IMR-90 (cell line): ENCODE results near the gene ITPR2. TPM values are rescaled to one million over a fixed set of nuclear protein-coding genes. Genes with fewer than 3 reads are reported as not detected.

Source experiments
- ATAC-seq: fragments of 200-7000 bp; cut with Tn5 transposase; 2 replicates; pipeline ENCODE4 v1.9.1; 2020; ENCODE audit warnings: low read depth, mild to moderate bottlenecking, moderate library complexity
- BruUV-seq: library from RNA; stranded (reverse); fragments of 400-500 nt; replicated peaks from 2 replicates; lab custom pipeline; 2021; lab: Mats Ljungman, UMichigan
- CTCF ChIA-PET: fragments of 300-600 bp; formaldehyde crosslinking; extraction: SDS; loops from one replicate; lab custom pipeline; 2021; ENCODE audit warnings: antibody characterized with exemption; lab: Yijun Ruan, JAX
- POLR2A ChIA-PET: fragments of 300-600 bp; sonication (Branson Sonifier 250); formaldehyde crosslinking; loops from one replicate; lab custom pipeline; 2022; ENCODE audit warnings: antibody characterized with exemption; ENCODE audit not compliant: unreplicated experiment; lab: Charles Lee
- DNase-seq: peaks from one replicate; pipeline ENCODE4 v3.0.0; 2013
- H2AFZ ChIP-seq: replicated peaks from 2 replicates; pipeline ENCODE3; 2013; ENCODE audit warnings: low read length, mild to moderate bottlenecking; ENCODE audit not compliant: poor library complexity
- H2AK5ac ChIP-seq: 2 replicates; pipeline ENCODE4 v1.6.1; 2013; ENCODE audit warnings: low read depth, low read length, inconsistent platforms
- H2AK9ac ChIP-seq: replicated peaks from 2 replicates; pipeline ENCODE3; 2013; ENCODE audit warnings: mild to moderate bottlenecking, low read depth, low read length, moderate library complexity; ENCODE audit not compliant: poor library complexity
- H2BK120ac ChIP-seq: 2 replicates; pipeline ENCODE4 v1.6.1; 2013; ENCODE audit warnings: low read depth, low read length, inconsistent platforms
- H2BK15ac ChIP-seq: 3 replicates; pipeline ENCODE4 v1.6.1; 2013; ENCODE audit warnings: low read depth, low read length, inconsistent platforms
- H2BK20ac ChIP-seq: 2 replicates; pipeline ENCODE4 v1.6.1; 2013; ENCODE audit warnings: low read depth, mild to moderate bottlenecking, inconsistent platforms, low read length, moderate library complexity
- H2BK5ac ChIP-seq: 2 replicates; pipeline ENCODE4 v1.6.1; 2013; ENCODE audit warnings: mild to moderate bottlenecking, low read depth, low read length, inconsistent platforms; ENCODE audit not compliant: poor library complexity, severe bottlenecking
- H3K14ac ChIP-seq: replicated peaks from 2 replicates; pipeline ENCODE4 v1.6.1; 2013; ENCODE audit warnings: low read depth, low read length, inconsistent platforms
- H3K18ac ChIP-seq: 2 replicates; pipeline ENCODE4 v1.6.1; 2013; ENCODE audit warnings: low read depth, low read length, control low read depth
- H3K23ac ChIP-seq: 2 replicates; pipeline ENCODE4 v1.6.1; 2013; ENCODE audit warnings: low read depth, low read length, inconsistent platforms
- H3K27ac ChIP-seq: 2 replicates; pipeline ENCODE4 v1.5.1; 2013; ENCODE audit warnings: mild to moderate bottlenecking, control low read depth, low read length; ENCODE audit not compliant: insufficient read depth
- H3K27me3 ChIP-seq: 2 replicates; pipeline ENCODE4 v1.6.1; 2013; ENCODE audit warnings: low read length; ENCODE audit not compliant: control insufficient read depth, insufficient read depth
- H3K36me3 ChIP-seq: 2 replicates; pipeline ENCODE4 v1.6.1; 2013; ENCODE audit warnings: low read length, mixed read lengths; ENCODE audit not compliant: control insufficient read depth, insufficient read depth
- H3K4ac ChIP-seq: 2 replicates; pipeline ENCODE4 v1.6.1; 2013; ENCODE audit warnings: low read depth, low read length, inconsistent platforms
- H3K4me1 ChIP-seq: 2 replicates; pipeline ENCODE4 v1.6.1; 2013; ENCODE audit warnings: low read length, mixed read lengths; ENCODE audit not compliant: control insufficient read depth, insufficient read depth
- H3K4me2 ChIP-seq: 2 replicates; pipeline ENCODE4 v1.6.1; 2013; ENCODE audit warnings: low read depth, mild to moderate bottlenecking, control low read depth, low read length, moderate library complexity
- H3K4me3 ChIP-seq: 2 replicates; pipeline ENCODE4 v1.5.1; 2013; ENCODE audit warnings: low read depth, mild to moderate bottlenecking, control low read depth, low read length, moderate library complexity; ENCODE audit not compliant: insufficient read depth
- H3K56ac ChIP-seq: 2 replicates; pipeline ENCODE4 v1.6.1; 2013; ENCODE audit warnings: low read length, inconsistent platforms; ENCODE audit not compliant: insufficient read depth; ENCODE audit errors: extremely low read depth
- H3K79me1 ChIP-seq, 2 experiments: 2 replicates each; pipeline ENCODE4 v1.6.1; 2013; ENCODE audit warnings: low read length in 2 of 2, inconsistent platforms in 1 of 2, low read depth in 1 of 2
- H3K9ac ChIP-seq: 2 replicates; pipeline ENCODE4 v1.6.1; 2013; ENCODE audit warnings: low read depth, low read length, control low read depth
- H3K9me1 ChIP-seq: 2 replicates; pipeline ENCODE4 v1.6.1; 2013; ENCODE audit warnings: low read length, inconsistent platforms; ENCODE audit not compliant: insufficient read depth
- H3K9me3 ChIP-seq: 2 replicates; pipeline ENCODE4 v1.6.1; 2013; ENCODE audit warnings: low read length; ENCODE audit not compliant: control insufficient read depth, insufficient read depth
- H4K20me1 ChIP-seq: 2 replicates; pipeline ENCODE4 v1.6.1; 2013; ENCODE audit warnings: low read length, inconsistent platforms; ENCODE audit not compliant: insufficient read depth
- H4K5ac ChIP-seq: 2 replicates; pipeline ENCODE4 v1.6.1; 2013; ENCODE audit warnings: mild to moderate bottlenecking, low read depth, low read length, control low read depth
- H4K8ac ChIP-seq, 2 experiments: 2 replicates each; pipeline ENCODE4 v1.6.1; 2013; ENCODE audit warnings: low read depth in 2 of 2, low read length in 2 of 2, control low read depth in 1 of 2, inconsistent platforms in 1 of 2
- H4K91ac ChIP-seq: 2 replicates; pipeline ENCODE4 v1.6.1; 2013; ENCODE audit warnings: low read depth, low read length, inconsistent platforms; ENCODE audit not compliant: insufficient read depth
- CEBPB ChIP-seq: IDR thresholded peaks from 2 replicates; pipeline ENCODE4 v1.6.1; 2012; ENCODE audit warnings: low read depth, low read length, improper control_type of control experiment
- CHD1 ChIP-seq: IDR thresholded peaks from 2 replicates; pipeline ENCODE4 v1.6.1; 2012; ENCODE audit warnings: low read depth, low read length, improper control_type of control experiment
- CTCF ChIP-seq: conservative IDR thresholded peaks from 2 replicates; pipeline ENCODE4 v1.5.1; 2012; ENCODE audit warnings: mild to moderate bottlenecking, low read depth, low read length, improper control_type of control experiment
- ELK1 ChIP-seq: fragments of 150-350 bp; IDR thresholded peaks from 2 replicates; pipeline ENCODE4 v1.6.1; 2016; ENCODE audit warnings: low read depth, mild to moderate bottlenecking, low read length, moderate library complexity, borderline replicate concordance
- FOS ChIP-seq: fragments of 150-350 bp; IDR thresholded peaks from 2 replicates; pipeline ENCODE4 v1.6.1; 2016; ENCODE audit warnings: low read depth, low read length
- MAFK ChIP-seq: IDR thresholded peaks from 2 replicates; pipeline ENCODE4 v1.6.1; 2012; ENCODE audit warnings: low read depth, low read length, improper control_type of control experiment
- MAZ ChIP-seq: IDR thresholded peaks from 2 replicates; pipeline ENCODE4 v1.6.1; 2012; ENCODE audit warnings: low read depth, mild to moderate bottlenecking, low read length, improper control_type of control experiment, moderate library complexity, borderline replicate concordance
- MXI1 ChIP-seq: IDR thresholded peaks from 2 replicates; pipeline ENCODE4 v1.6.1; 2012; ENCODE audit warnings: low read depth, mild to moderate bottlenecking, low read length, moderate library complexity, borderline replicate concordance
- NFE2L2 ChIP-seq: fragments of 150-350 bp; IDR thresholded peaks from 2 replicates; pipeline ENCODE4 v1.6.1; 2016; ENCODE audit warnings: low read depth, mild to moderate bottlenecking, low read length
- POLR2A ChIP-seq: IDR thresholded peaks from 2 replicates; pipeline ENCODE4 v1.6.1; 2012; ENCODE audit warnings: mild to moderate bottlenecking, low read depth, low read length
- RAD21 ChIP-seq: IDR thresholded peaks from 2 replicates; pipeline ENCODE4 v1.6.1; 2012; ENCODE audit warnings: low read length, improper control_type of control experiment
- RCOR1 ChIP-seq: IDR thresholded peaks from 2 replicates; pipeline ENCODE4 v1.6.1; 2012; ENCODE audit warnings: mild to moderate bottlenecking, low read length, improper control_type of control experiment; ENCODE audit not compliant: insufficient replicate concordance
- RFX5 ChIP-seq: IDR thresholded peaks from 2 replicates; pipeline ENCODE4 v1.8.0; 2012; ENCODE audit warnings: low read depth, mild to moderate bottlenecking, low read length, moderate library complexity
- USF2 ChIP-seq: fragments of 150-350 bp; IDR thresholded peaks from 2 replicates; pipeline ENCODE4 v1.6.1; 2017; ENCODE audit warnings: mild to moderate bottlenecking, antibody characterized with exemption, low read length, low read depth
- WGBS, 2 experiments: methylation state at CpG; one replicate each; pipeline versions ENCODE4 v1.1.5 to v1.1.7; 2013; ENCODE audit warnings: missing lambda C conversion rate in 2 of 2; ENCODE audit not compliant: insufficient read length in 1 of 2; ENCODE audit errors: extremely low coverage in 2 of 2; 5-methylcytosine and 5-hydroxymethylcytosine counted together
- dilution Hi-C: fragments of 300-500 bp; cut with HindIII; formaldehyde crosslinking; loops from one replicate; pipeline ENCODE4 v1.14.3; 2018; ENCODE audit warnings: low sequenced_read_pairs; ENCODE audit not compliant: unreplicated experiment
- in situ Hi-C: fragments of 300-500 bp; cut with MboI; formaldehyde crosslinking; loops from 3 replicates; pipeline ENCODE4 v1.14.3; 2019; ENCODE audit warnings: low sequenced_read_pairs, inconsistent platforms, mixed read lengths
- intact Hi-C: fragments of 100-400 bp; cut with micrococcal nuclease; formaldehyde crosslinking; loops from 2 replicates; pipeline ENCODE4 v1.10.0; 2022
- polyA plus RNA-seq, 3 experiments: library from polyadenylated mRNA; depleted of rRNA; stranded (reverse); fragments of >200 nt; gene quantifications; 2 replicates each; pipeline ENCODE4 v1.2.3, GENCODE V29; 2012; ENCODE audit warnings: low replicate concordance in 1 of 3
- total RNA-seq: library from RNA; depleted of rRNA; stranded (reverse); fragments of >200 nt; gene quantifications from 2 replicates; pipeline ENCODE4 v1.2.3, GENCODE V29; 2012

The ITPR2 gene
- total and polyA plus RNA-seq, 2 of the 4 experiments (the other 2 are of a cell fraction), result 1.2 to 9.0 TPM

- CTCF ChIA-PET, result no interaction called here
- intact Hi-C loops, result no loop called here
- no CpG with 5 or more reads among the region's 1 CpG for WGBS, 2 experiments
Measured at GRCh38 chr12:26767116-26767515, 65.9 kb downstream of the ITPR2 start.

More at GRCh38 chr12:26767116-26767515, 65.9 kb downstream of the ITPR2 start:
- no peak overlapping the region for H3K56ac ChIP-seq
- no peak overlapping the region for H2AK9ac ChIP-seq
- H4K20me1 ChIP-seq, result no peaks in the 10 kb centered on the region
- TF ChIP-seq CHD1, result no peak
- TF ChIP-seq MAZ, result no peak
- TF ChIP-seq RAD21, result no peak
- no peak for TF ChIP-seq POLR2A
- TF ChIP-seq MXI1, result no peak
- TF ChIP-seq MAFK, result no peak
- no peak for TF ChIP-seq CTCF
- no peak for TF ChIP-seq USF2
- TF ChIP-seq RFX5, result no peak
- no peak for TF ChIP-seq RCOR1
- TF ChIP-seq ELK1, result no peak
- no peak for TF ChIP-seq NFE2L2
- TF ChIP-seq CEBPB, result no peak
- no peak for TF ChIP-seq FOS
- in situ Hi-C loops (no loop called here), dilution Hi-C loops (no loop called here)
- H3K4me3 ChIP-seq, result no peak overlapping the region
- H3K4me2 ChIP-seq, result no peak overlapping the region
- POLR2A ChIA-PET, result no interaction called here
- ATAC-seq (no peak), DNase-seq (no peak)
- H3K23ac ChIP-seq, result no peak overlapping the region
- H2AK5ac ChIP-seq, result no peak overlapping the region
- no peak overlapping the region for H3K9ac ChIP-seq
- no peaks in the 10 kb centered on the region for H3K36me3 ChIP-seq
- no peaks in the 10 kb centered on the region for H3K27me3 ChIP-seq
- H3K9me1 ChIP-seq, result no peaks in the 10 kb centered on the region
- H3K4me1 ChIP-seq, result no peaks in the 10 kb centered on the region
- H2BK120ac ChIP-seq, result no peak overlapping the region
- no peak overlapping the region for H2BK5ac ChIP-seq
- BruUV-seq, result no TSS peak
- no peak overlapping the region for H3K18ac ChIP-seq
- peaks cover 3% of the 10 kb centered on the region; the same call in 1 of the 2 replicates for H3K9me3 ChIP-seq
- H3K4ac ChIP-seq, result no peak overlapping the region
- H3K14ac ChIP-seq, result no peak overlapping the region
- H4K91ac ChIP-seq, result no peak overlapping the region
- no peak overlapping the region for H2BK15ac ChIP-seq
- H4K5ac ChIP-seq, result no peak overlapping the region
- H3K79me1 ChIP-seq, result no peaks in the 10 kb centered on the region
- no peak overlapping the region for H2BK20ac ChIP-seq
- H3K27ac ChIP-seq, result no peak overlapping the region
- no peak overlapping the region for H4K8ac ChIP-seq
- H2AFZ ChIP-seq, result no peak overlapping the region
